ENCODE measurements around the gene KCNQ4. TPM values are rescaled to one million over a fixed set of nuclear protein-coding genes. Genes with fewer than 3 reads are reported as not detected.

The KCNQ4 gene
- total and polyA plus RNA-seq, 2 donors (not counting 3 experiments of a cell fraction or from before 2014, with no cell fraction given): 0.06 to 0.07 TPM

- H3K9ac ChIP-seq (replicated peaks; ENCODE audit: extremely low read depth, insufficient read depth, low read length): no peak overlapping the region
- H3K4me3 ChIP-seq (replicated peaks in 1 of 3; ENCODE audit: insufficient read depth in 1 of 3, low read depth in 1 of 3, low read length in 3 of 3): no peak overlapping the region
- BruUV-seq (replicated peaks): no TSS peak
- dilution Hi-C loops (cut with MboI; ENCODE audit: extremely low pct_ligation_motif_present, low sequenced_read_pairs) (no loop called here), intact Hi-C loops (cut with micrococcal nuclease) (no loop called here)
- H3K4me2 ChIP-seq (ENCODE audit: insufficient read depth, low read length): no peak overlapping the region
- peaks cover 10% of the 10 kb centered on the region for H3K4me1 ChIP-seq (ENCODE audit: control insufficient read depth, extremely low read depth, insufficient read depth, low read length)
- no peak overlapping the region for H2AFZ ChIP-seq (ENCODE audit: low read depth, low read length)
- H4K20me1 ChIP-seq (replicated peaks; ENCODE audit: control insufficient read depth, extremely low read depth, insufficient read depth, low read length): no peaks in the 10 kb centered on the region
- FAIRE-seq (no peak), DNase-seq (ENCODE audit: low read depth, low spot score) (no peak)
- H3K36me3 ChIP-seq (ENCODE audit: control insufficient read depth in 2 of 2, extremely low read depth in 1 of 2, insufficient read depth in 2 of 2, low read length in 2 of 2): no peaks in the 10 kb centered on the region
- no peak overlapping the region for H3K27ac ChIP-seq (ENCODE audit: insufficient read depth, low read depth, low read length)
- TF ChIP-seq MYC (IDR thresholded peaks at IDR 0.05; ENCODE audit: low read depth, low read length): no peak
- no peak for TF ChIP-seq POLR2AphosphoS5 (IDR thresholded peaks at IDR 0.05; ENCODE audit: insufficient read depth, low read depth, low read length)
- TF ChIP-seq GATA2 (IDR thresholded peaks at IDR 0.05; ENCODE audit: insufficient read depth, insufficient read length, low read depth, low read length): no peak
- H3K9me1 ChIP-seq (replicated peaks; ENCODE audit: control insufficient read depth, extremely low read depth, insufficient read depth, low read length): no peaks in the 10 kb centered on the region
- peaks cover 19 to 28% of the 10 kb centered on the region in 2 experiments for H3K27me3 ChIP-seq (ENCODE audit: control insufficient read depth in 2 of 2, insufficient read depth in 2 of 2, low read length in 2 of 2)
- peaks cover 2% of the 10 kb centered on the region for H3K9me3 ChIP-seq (replicated peaks; ENCODE audit: control insufficient read depth, insufficient read depth, low read length)
- CTCF ChIA-PET: interaction anchor here (1.2 kb wide), 1 partner anchor 113 kb away, joined by 4 read pairs; no protein-coding TSS in a partner anchor
- H3K79me2 ChIP-seq (ENCODE audit: control insufficient read depth, insufficient read depth, low read length): no peaks in the 10 kb centered on the region
- POLR2A ChIA-PET: no interaction called here
Measured at GRCh38 chr1:40838045-40838979, 54.7 kb downstream of the KCNQ4 start.

DNA sequence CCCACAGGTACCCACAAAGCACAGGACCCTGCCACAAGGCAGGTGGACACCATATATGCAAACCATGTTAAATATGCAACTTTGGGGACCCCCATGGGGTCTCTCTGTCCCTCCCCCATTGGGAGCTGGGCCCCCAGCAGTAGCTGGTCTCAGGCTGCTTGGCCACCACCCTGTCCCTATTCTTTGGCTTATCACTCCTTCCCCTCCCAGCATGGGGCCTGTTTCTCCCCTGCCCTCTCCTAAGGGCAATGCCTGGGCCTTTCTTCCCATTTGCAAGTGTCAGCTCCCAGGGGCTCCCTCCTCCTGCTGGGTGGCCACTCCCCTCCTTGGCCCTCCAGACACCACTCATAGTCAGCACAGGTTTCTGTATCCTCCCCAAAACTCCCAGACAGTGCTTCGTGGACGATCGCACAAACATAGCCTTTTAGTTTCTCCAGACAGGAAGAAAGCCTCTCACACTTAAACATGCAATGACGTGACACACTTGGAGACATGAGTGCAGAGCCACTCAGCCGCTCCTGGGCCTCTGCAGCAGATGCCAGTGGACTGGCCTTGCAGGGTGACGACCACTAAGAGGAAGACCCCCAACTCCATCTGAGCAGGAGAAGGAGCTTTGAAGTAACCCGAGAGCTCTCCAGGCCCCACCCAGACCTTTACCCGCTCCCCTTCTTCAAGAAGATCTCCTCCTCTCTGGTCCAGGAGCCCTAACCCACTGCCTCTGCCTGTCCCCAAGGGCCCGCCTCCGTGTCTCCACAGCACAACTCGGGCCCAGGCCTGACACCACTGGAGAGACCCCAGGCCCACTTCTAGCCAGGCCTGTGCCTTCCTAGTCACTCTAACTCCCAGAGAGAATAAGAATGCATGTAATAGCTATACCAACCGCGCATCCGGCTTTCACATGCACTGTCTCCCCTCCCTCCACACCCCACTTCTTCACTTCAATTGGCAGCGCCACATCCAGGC, 55.7 kb downstream of the KCNQ4 start:
- H3K9me3 ChIP-seq (replicated peaks; ENCODE audit: control insufficient read depth, insufficient read depth, low read length): peaks cover 2% of the 10 kb centered on the region
- ChIA-PET CTCF (no interaction called here), POLR2A (no interaction called here)
- H3K79me2 ChIP-seq (ENCODE audit: control insufficient read depth, insufficient read depth, low read length): no peaks in the 10 kb centered on the region
- TF ChIP-seq POLR2AphosphoS5 (IDR thresholded peaks at IDR 0.05; ENCODE audit: insufficient read depth, low read depth, low read length) (no peak), FOS (IDR thresholded peaks at IDR 0.05; ENCODE audit: borderline replicate concordance, insufficient read depth, low read length) (no peak), MAX (IDR thresholded peaks at IDR 0.05; ENCODE audit: insufficient read depth, insufficient read length) (no peak), EZH2 (IDR thresholded peaks at IDR 0.05; ENCODE audit: borderline replicate concordance, low read depth, low read length, severe bottlenecking) (no peak), POLR2A (IDR thresholded peaks at IDR 0.05; ENCODE audit: low read depth, low read length) (no peak), GATA2 (IDR thresholded peaks at IDR 0.05; ENCODE audit: insufficient read depth, insufficient read length, low read depth, low read length) (no peak), MYC (IDR thresholded peaks at IDR 0.05; ENCODE audit: low read depth, low read length) (no peak), JUN (IDR thresholded peaks at IDR 0.05; ENCODE audit: borderline replicate concordance, insufficient read depth, insufficient read length, low read depth) (no peak)
- TF ChIP-seq, protein P1, sequence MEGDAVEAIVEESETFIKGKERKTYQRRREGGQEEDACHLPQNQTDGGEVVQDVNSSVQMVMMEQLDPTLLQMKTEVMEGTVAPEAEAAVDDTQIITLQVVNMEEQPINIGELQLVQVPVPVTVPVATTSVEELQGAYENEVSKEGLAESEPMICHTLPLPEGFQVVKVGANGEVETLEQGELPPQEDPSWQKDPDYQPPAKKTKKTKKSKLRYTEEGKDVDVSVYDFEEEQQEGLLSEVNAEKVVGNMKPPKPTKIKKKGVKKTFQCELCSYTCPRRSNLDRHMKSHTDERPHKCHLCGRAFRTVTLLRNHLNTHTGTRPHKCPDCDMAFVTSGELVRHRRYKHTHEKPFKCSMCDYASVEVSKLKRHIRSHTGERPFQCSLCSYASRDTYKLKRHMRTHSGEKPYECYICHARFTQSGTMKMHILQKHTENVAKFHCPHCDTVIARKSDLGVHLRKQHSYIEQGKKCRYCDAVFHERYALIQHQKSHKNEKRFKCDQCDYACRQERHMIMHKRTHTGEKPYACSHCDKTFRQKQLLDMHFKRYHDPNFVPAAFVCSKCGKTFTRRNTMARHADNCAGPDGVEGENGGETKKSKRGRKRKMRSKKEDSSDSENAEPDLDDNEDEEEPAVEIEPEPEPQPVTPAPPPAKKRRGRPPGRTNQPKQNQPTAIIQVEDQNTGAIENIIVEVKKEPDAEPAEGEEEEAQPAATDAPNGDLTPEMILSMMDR (IDR thresholded peaks at IDR 0.05; ENCODE audit: extremely low read depth in 1 of 2, insufficient read depth in 1 of 2, low read depth in 1 of 2, low read length in 2 of 2): no peak
- peaks cover 10% of the 10 kb centered on the region for H3K4me1 ChIP-seq (ENCODE audit: control insufficient read depth, extremely low read depth, insufficient read depth, low read length)
- dilution Hi-C loops (cut with MboI; ENCODE audit: extremely low pct_ligation_motif_present, low sequenced_read_pairs) (no loop called here), intact Hi-C loops (cut with micrococcal nuclease) (no loop called here)
- H4K20me1 ChIP-seq (replicated peaks; ENCODE audit: control insufficient read depth, extremely low read depth, insufficient read depth, low read length): no peaks in the 10 kb centered on the region
- no peak for DNase-seq (ENCODE audit: low read depth, low spot score)
- no peak overlapping the region for H3K4me3 ChIP-seq (replicated peaks in 1 of 3; ENCODE audit: insufficient read depth in 1 of 3, low read depth in 1 of 3, low read length in 3 of 3)
- no peak overlapping the region for H3K9ac ChIP-seq (replicated peaks; ENCODE audit: extremely low read depth, insufficient read depth, low read length)
- no peak overlapping the region for H2AFZ ChIP-seq (ENCODE audit: low read depth, low read length)
- no TSS peak for BruUV-seq (replicated peaks)
- H3K27ac ChIP-seq (ENCODE audit: insufficient read depth, low read depth, low read length): no peak overlapping the region
- peaks cover 21 to 34% of the 10 kb centered on the region in 2 experiments for H3K27me3 ChIP-seq (ENCODE audit: control insufficient read depth in 2 of 2, insufficient read depth in 2 of 2, low read length in 2 of 2)
- no peaks in the 10 kb centered on the region for H3K36me3 ChIP-seq (ENCODE audit: control insufficient read depth in 2 of 2, extremely low read depth in 1 of 2, insufficient read depth in 2 of 2, low read length in 2 of 2)
- no peak overlapping the region for H3K4me2 ChIP-seq (ENCODE audit: insufficient read depth, low read length)
- no peaks in the 10 kb centered on the region for H3K9me1 ChIP-seq (replicated peaks; ENCODE audit: control insufficient read depth, extremely low read depth, insufficient read depth, low read length)
- FAIRE-seq: no peak
